Gastroesophageal sphincter (tissue), 3 donors: ENCODE measurements around the gene KIAA1958.

Source experiments
- POLR2AphosphoS5 ChIP-seq: sonication (generic); formaldehyde crosslinking; IDR thresholded peaks from one replicate; pipeline ENCODE4 v1.6.1; 2017; ENCODE audit warnings: antibody characterized with exemption
- TF ChIP-seq, protein P1 (sequence below), 4 experiments: fragments of 200-600 bp in 2 of 4; fragments of 450-650 bp in 2 of 4; sonication (generic) in 1 of 4; IDR thresholded peaks; one replicate each; pipeline ENCODE4 v1.5.1; 2017 to 2019; ENCODE audit warnings: antibody characterized with exemption in 4 of 4, mild to moderate bottlenecking in 2 of 4, moderate library complexity in 2 of 4

DNA sequence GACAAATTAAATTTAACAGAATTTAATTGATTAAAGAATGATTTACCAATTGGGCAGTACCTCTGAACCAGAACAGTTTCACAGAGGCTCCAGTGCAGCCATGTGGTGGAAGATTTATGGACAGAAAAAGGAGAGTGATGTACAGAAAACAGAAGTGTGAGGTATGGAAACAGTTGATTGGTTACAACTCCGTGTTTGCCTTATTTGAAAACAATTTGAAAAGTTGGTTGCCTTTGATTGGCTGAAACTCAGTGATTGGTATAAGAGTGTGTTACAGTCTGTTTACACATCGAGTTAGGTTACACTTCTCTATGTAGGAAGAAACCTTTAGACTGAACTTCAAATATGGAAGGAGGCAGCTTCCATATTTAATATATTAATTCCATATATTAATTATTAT is 30.1 kb downstream of the KIAA1958 start:
- TF ChIP-seq POLR2AphosphoS5, result no peak
- TF ChIP-seq, protein P1, sequence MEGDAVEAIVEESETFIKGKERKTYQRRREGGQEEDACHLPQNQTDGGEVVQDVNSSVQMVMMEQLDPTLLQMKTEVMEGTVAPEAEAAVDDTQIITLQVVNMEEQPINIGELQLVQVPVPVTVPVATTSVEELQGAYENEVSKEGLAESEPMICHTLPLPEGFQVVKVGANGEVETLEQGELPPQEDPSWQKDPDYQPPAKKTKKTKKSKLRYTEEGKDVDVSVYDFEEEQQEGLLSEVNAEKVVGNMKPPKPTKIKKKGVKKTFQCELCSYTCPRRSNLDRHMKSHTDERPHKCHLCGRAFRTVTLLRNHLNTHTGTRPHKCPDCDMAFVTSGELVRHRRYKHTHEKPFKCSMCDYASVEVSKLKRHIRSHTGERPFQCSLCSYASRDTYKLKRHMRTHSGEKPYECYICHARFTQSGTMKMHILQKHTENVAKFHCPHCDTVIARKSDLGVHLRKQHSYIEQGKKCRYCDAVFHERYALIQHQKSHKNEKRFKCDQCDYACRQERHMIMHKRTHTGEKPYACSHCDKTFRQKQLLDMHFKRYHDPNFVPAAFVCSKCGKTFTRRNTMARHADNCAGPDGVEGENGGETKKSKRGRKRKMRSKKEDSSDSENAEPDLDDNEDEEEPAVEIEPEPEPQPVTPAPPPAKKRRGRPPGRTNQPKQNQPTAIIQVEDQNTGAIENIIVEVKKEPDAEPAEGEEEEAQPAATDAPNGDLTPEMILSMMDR (IDR thresholded peaks at IDR 0.05), result no peak
